IMR-90 (cell line): Measurements from ENCODE around the gene LTBP1. TPM values are rescaled to one million over a fixed set of nuclear protein-coding genes. Genes with fewer than 3 reads are reported as not detected.

Source experiments
- ATAC-seq: fragments of 200-7000 bp; cut with Tn5 transposase; 2 replicates; pipeline ENCODE4 v1.9.1; 2020; ENCODE audit warnings: low read depth, mild to moderate bottlenecking, moderate library complexity
- BruUV-seq: library from RNA; stranded (reverse); fragments of 400-500 nt; replicated peaks from 2 replicates; lab custom pipeline; 2021; lab: Mats Ljungman, UMichigan
- CTCF ChIA-PET: fragments of 300-600 bp; formaldehyde crosslinking; extraction: SDS; loops from one replicate; lab custom pipeline; 2021; ENCODE audit warnings: antibody characterized with exemption; lab: Yijun Ruan, JAX
- POLR2A ChIA-PET: fragments of 300-600 bp; sonication (Branson Sonifier 250); formaldehyde crosslinking; loops from one replicate; lab custom pipeline; 2022; ENCODE audit warnings: antibody characterized with exemption; ENCODE audit not compliant: unreplicated experiment; lab: Charles Lee
- DNase-seq: peaks from one replicate; pipeline ENCODE4 v3.0.0; 2013
- H2AFZ ChIP-seq: replicated peaks from 2 replicates; pipeline ENCODE3; 2013; ENCODE audit warnings: low read length, mild to moderate bottlenecking; ENCODE audit not compliant: poor library complexity
- H2AK5ac ChIP-seq: 2 replicates; pipeline ENCODE4 v1.6.1; 2013; ENCODE audit warnings: low read depth, low read length, inconsistent platforms
- H2AK9ac ChIP-seq: replicated peaks from 2 replicates; pipeline ENCODE3; 2013; ENCODE audit warnings: mild to moderate bottlenecking, low read depth, low read length, moderate library complexity; ENCODE audit not compliant: poor library complexity
- H2BK120ac ChIP-seq: 2 replicates; pipeline ENCODE4 v1.6.1; 2013; ENCODE audit warnings: low read depth, low read length, inconsistent platforms
- H2BK15ac ChIP-seq: 3 replicates; pipeline ENCODE4 v1.6.1; 2013; ENCODE audit warnings: low read depth, low read length, inconsistent platforms
- H2BK20ac ChIP-seq: 2 replicates; pipeline ENCODE4 v1.6.1; 2013; ENCODE audit warnings: low read depth, mild to moderate bottlenecking, inconsistent platforms, low read length, moderate library complexity
- H2BK5ac ChIP-seq: 2 replicates; pipeline ENCODE4 v1.6.1; 2013; ENCODE audit warnings: mild to moderate bottlenecking, low read depth, low read length, inconsistent platforms; ENCODE audit not compliant: poor library complexity, severe bottlenecking
- H3K14ac ChIP-seq: replicated peaks from 2 replicates; pipeline ENCODE4 v1.6.1; 2013; ENCODE audit warnings: low read depth, low read length, inconsistent platforms
- H3K18ac ChIP-seq: 2 replicates; pipeline ENCODE4 v1.6.1; 2013; ENCODE audit warnings: low read depth, low read length, control low read depth
- H3K23ac ChIP-seq: 2 replicates; pipeline ENCODE4 v1.6.1; 2013; ENCODE audit warnings: low read depth, low read length, inconsistent platforms
- H3K27ac ChIP-seq: 2 replicates; pipeline ENCODE4 v1.5.1; 2013; ENCODE audit warnings: mild to moderate bottlenecking, control low read depth, low read length; ENCODE audit not compliant: insufficient read depth
- H3K27me3 ChIP-seq: 2 replicates; pipeline ENCODE4 v1.6.1; 2013; ENCODE audit warnings: low read length; ENCODE audit not compliant: control insufficient read depth, insufficient read depth
- H3K36me3 ChIP-seq: 2 replicates; pipeline ENCODE4 v1.6.1; 2013; ENCODE audit warnings: low read length, mixed read lengths; ENCODE audit not compliant: control insufficient read depth, insufficient read depth
- H3K4ac ChIP-seq: 2 replicates; pipeline ENCODE4 v1.6.1; 2013; ENCODE audit warnings: low read depth, low read length, inconsistent platforms
- H3K4me1 ChIP-seq: 2 replicates; pipeline ENCODE4 v1.6.1; 2013; ENCODE audit warnings: low read length, mixed read lengths; ENCODE audit not compliant: control insufficient read depth, insufficient read depth
- H3K4me2 ChIP-seq: 2 replicates; pipeline ENCODE4 v1.6.1; 2013; ENCODE audit warnings: low read depth, mild to moderate bottlenecking, control low read depth, low read length, moderate library complexity
- H3K4me3 ChIP-seq: 2 replicates; pipeline ENCODE4 v1.5.1; 2013; ENCODE audit warnings: low read depth, mild to moderate bottlenecking, control low read depth, low read length, moderate library complexity; ENCODE audit not compliant: insufficient read depth
- H3K56ac ChIP-seq: 2 replicates; pipeline ENCODE4 v1.6.1; 2013; ENCODE audit warnings: low read length, inconsistent platforms; ENCODE audit not compliant: insufficient read depth; ENCODE audit errors: extremely low read depth
- H3K79me1 ChIP-seq, 2 experiments: 2 replicates each; pipeline ENCODE4 v1.6.1; 2013; ENCODE audit warnings: low read length in 2 of 2, inconsistent platforms in 1 of 2, low read depth in 1 of 2
- H3K9ac ChIP-seq: 2 replicates; pipeline ENCODE4 v1.6.1; 2013; ENCODE audit warnings: low read depth, low read length, control low read depth
- H3K9me1 ChIP-seq: 2 replicates; pipeline ENCODE4 v1.6.1; 2013; ENCODE audit warnings: low read length, inconsistent platforms; ENCODE audit not compliant: insufficient read depth
- H3K9me3 ChIP-seq: 2 replicates; pipeline ENCODE4 v1.6.1; 2013; ENCODE audit warnings: low read length; ENCODE audit not compliant: control insufficient read depth, insufficient read depth
- H4K20me1 ChIP-seq: 2 replicates; pipeline ENCODE4 v1.6.1; 2013; ENCODE audit warnings: low read length, inconsistent platforms; ENCODE audit not compliant: insufficient read depth
- H4K5ac ChIP-seq: 2 replicates; pipeline ENCODE4 v1.6.1; 2013; ENCODE audit warnings: mild to moderate bottlenecking, low read depth, low read length, control low read depth
- H4K8ac ChIP-seq, 2 experiments: 2 replicates each; pipeline ENCODE4 v1.6.1; 2013; ENCODE audit warnings: low read depth in 2 of 2, low read length in 2 of 2, control low read depth in 1 of 2, inconsistent platforms in 1 of 2
- H4K91ac ChIP-seq: 2 replicates; pipeline ENCODE4 v1.6.1; 2013; ENCODE audit warnings: low read depth, low read length, inconsistent platforms; ENCODE audit not compliant: insufficient read depth
- BHLHE40 ChIP-seq: fragments of 150-350 bp; IDR thresholded peaks from 2 replicates; pipeline ENCODE4 v1.6.1; 2016; ENCODE audit warnings: mild to moderate bottlenecking, low read depth, low read length
- CTCF ChIP-seq: conservative IDR thresholded peaks from 2 replicates; pipeline ENCODE4 v1.5.1; 2012; ENCODE audit warnings: mild to moderate bottlenecking, low read depth, low read length, improper control_type of control experiment
- ELK1 ChIP-seq: fragments of 150-350 bp; IDR thresholded peaks from 2 replicates; pipeline ENCODE4 v1.6.1; 2016; ENCODE audit warnings: low read depth, mild to moderate bottlenecking, low read length, moderate library complexity, borderline replicate concordance
- FOS ChIP-seq: fragments of 150-350 bp; IDR thresholded peaks from 2 replicates; pipeline ENCODE4 v1.6.1; 2016; ENCODE audit warnings: low read depth, low read length
- MAFK ChIP-seq: IDR thresholded peaks from 2 replicates; pipeline ENCODE4 v1.6.1; 2012; ENCODE audit warnings: low read depth, low read length, improper control_type of control experiment
- MXI1 ChIP-seq: IDR thresholded peaks from 2 replicates; pipeline ENCODE4 v1.6.1; 2012; ENCODE audit warnings: low read depth, mild to moderate bottlenecking, low read length, moderate library complexity, borderline replicate concordance
- POLR2A ChIP-seq: IDR thresholded peaks from 2 replicates; pipeline ENCODE4 v1.6.1; 2012; ENCODE audit warnings: mild to moderate bottlenecking, low read depth, low read length
- RAD21 ChIP-seq: IDR thresholded peaks from 2 replicates; pipeline ENCODE4 v1.6.1; 2012; ENCODE audit warnings: low read length, improper control_type of control experiment
- RFX5 ChIP-seq: IDR thresholded peaks from 2 replicates; pipeline ENCODE4 v1.8.0; 2012; ENCODE audit warnings: low read depth, mild to moderate bottlenecking, low read length, moderate library complexity
- SMC3 ChIP-seq: fragments of 150-350 bp; IDR thresholded peaks from 2 replicates; pipeline ENCODE4 v1.6.1; 2016; ENCODE audit warnings: low read depth, mild to moderate bottlenecking, antibody characterized with exemption, low read length, moderate library complexity
- USF2 ChIP-seq: fragments of 150-350 bp; IDR thresholded peaks from 2 replicates; pipeline ENCODE4 v1.6.1; 2017; ENCODE audit warnings: mild to moderate bottlenecking, antibody characterized with exemption, low read length, low read depth
- WGBS, 2 experiments: methylation state at CpG; one replicate each; pipeline versions ENCODE4 v1.1.5 to v1.1.7; 2013; ENCODE audit warnings: missing lambda C conversion rate in 2 of 2; ENCODE audit not compliant: insufficient read length in 1 of 2; ENCODE audit errors: extremely low coverage in 2 of 2; 5-methylcytosine and 5-hydroxymethylcytosine counted together
- dilution Hi-C: fragments of 300-500 bp; cut with HindIII; formaldehyde crosslinking; loops from one replicate; pipeline ENCODE4 v1.14.3; 2018; ENCODE audit warnings: low sequenced_read_pairs; ENCODE audit not compliant: unreplicated experiment
- in situ Hi-C: fragments of 300-500 bp; cut with MboI; formaldehyde crosslinking; loops from 3 replicates; pipeline ENCODE4 v1.14.3; 2019; ENCODE audit warnings: low sequenced_read_pairs, inconsistent platforms, mixed read lengths
- intact Hi-C: fragments of 100-400 bp; cut with micrococcal nuclease; formaldehyde crosslinking; loops from 2 replicates; pipeline ENCODE4 v1.10.0; 2022
- polyA plus RNA-seq, 3 experiments: library from polyadenylated mRNA; depleted of rRNA; stranded (reverse); fragments of >200 nt; gene quantifications; 2 replicates each; pipeline ENCODE4 v1.2.3, GENCODE V29; 2012; ENCODE audit warnings: low replicate concordance in 1 of 3
- total RNA-seq: library from RNA; depleted of rRNA; stranded (reverse); fragments of >200 nt; gene quantifications from 2 replicates; pipeline ENCODE4 v1.2.3, GENCODE V29; 2012

LTBP1 gene
- total and polyA plus RNA-seq, 2 of the 4 experiments (the other 2 are of a cell fraction): 235 to 326 TPM

- TF ChIP-seq FOS (no peak), MXI1 (no peak), CTCF (no peak), RFX5 (no peak), MAFK (no peak), SMC3 (no peak), ELK1 (no peak), BHLHE40 (no peak), USF2 (no peak), POLR2A (no peak), RAD21 (no peak)
- no CpG with 5 or more reads among the region's 4 CpGs for WGBS, 2 experiments
- Histone ChIP-seq H3K79me1 (peaks cover 7 to 11% of the 10 kb centered on the region in 2 experiments), H4K8ac (no peak overlapping the region), H2AK5ac (no peak overlapping the region), H3K4me2 (no peak overlapping the region), H4K91ac (no peak overlapping the region), H3K14ac (no peak overlapping the region), H2BK15ac (no peak overlapping the region), H4K5ac (no peak overlapping the region), H2AFZ (no peak overlapping the region), H3K56ac (no peak overlapping the region), H3K23ac (no peak overlapping the region), H3K9me1 (0 out of 2 replicates have a peak, but pooled peaks cover 2% of the 10 kb centered on the region), H3K9me3 (peaks cover 2% of the 10 kb centered on the region; the same call in 1 of the 2 replicates), H3K18ac (no peak overlapping the region), H2BK5ac (no peak overlapping the region), H3K4ac (no peak overlapping the region), H2BK20ac (peak overlapping the region; percentile 9; the same call in 1 of the 2 replicates), H2AK9ac (no peak overlapping the region), H3K27me3 (no peaks in the 10 kb centered on the region), H4K20me1 (no peaks in the 10 kb centered on the region), H3K27ac (no peak overlapping the region), H3K4me1 (peaks cover 5% of the 10 kb centered on the region; the same call in 1 of the 2 replicates), H3K4me3 (no peak overlapping the region), H3K9ac (no peak overlapping the region), H2BK120ac (no peak overlapping the region), H3K36me3 (no peaks in the 10 kb centered on the region)
- no TSS peak for BruUV-seq
- ATAC-seq: peak; percentile 50
- ChIA-PET POLR2A (no interaction called here), CTCF (no interaction called here)
- dilution Hi-C loops (no loop called here), in situ Hi-C loops (no loop called here), intact Hi-C loops (no loop called here)
- peak; percentile 61 for DNase-seq
These were observed 116.0 kb downstream of the LTBP1 start for GRCh38 chr2:33062665-33063250.
